Diencephalon (tissue), 1 donor: ENCODE measurements around the gene WNT9B. TPM values are rescaled to one million over a fixed set of nuclear protein-coding genes. Genes with fewer than 3 reads are reported as not detected.

ENCODE experiments used
- small RNA-seq: library from RNA; depleted of rRNA; stranded (forward); fragments of <200 nt; gene quantifications from one replicate; pipeline ENCODE3, GENCODE V24; 2014
- total RNA-seq: library from RNA; depleted of rRNA; stranded (reverse); fragments of >200 nt; gene quantifications from one replicate; pipeline ENCODE4 v1.2.3, GENCODE V29; 2014

The WNT9B gene, protein sequence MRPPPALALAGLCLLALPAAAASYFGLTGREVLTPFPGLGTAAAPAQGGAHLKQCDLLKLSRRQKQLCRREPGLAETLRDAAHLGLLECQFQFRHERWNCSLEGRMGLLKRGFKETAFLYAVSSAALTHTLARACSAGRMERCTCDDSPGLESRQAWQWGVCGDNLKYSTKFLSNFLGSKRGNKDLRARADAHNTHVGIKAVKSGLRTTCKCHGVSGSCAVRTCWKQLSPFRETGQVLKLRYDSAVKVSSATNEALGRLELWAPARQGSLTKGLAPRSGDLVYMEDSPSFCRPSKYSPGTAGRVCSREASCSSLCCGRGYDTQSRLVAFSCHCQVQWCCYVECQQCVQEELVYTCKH
- total RNA-seq = 1.2 TPM

DNA sequence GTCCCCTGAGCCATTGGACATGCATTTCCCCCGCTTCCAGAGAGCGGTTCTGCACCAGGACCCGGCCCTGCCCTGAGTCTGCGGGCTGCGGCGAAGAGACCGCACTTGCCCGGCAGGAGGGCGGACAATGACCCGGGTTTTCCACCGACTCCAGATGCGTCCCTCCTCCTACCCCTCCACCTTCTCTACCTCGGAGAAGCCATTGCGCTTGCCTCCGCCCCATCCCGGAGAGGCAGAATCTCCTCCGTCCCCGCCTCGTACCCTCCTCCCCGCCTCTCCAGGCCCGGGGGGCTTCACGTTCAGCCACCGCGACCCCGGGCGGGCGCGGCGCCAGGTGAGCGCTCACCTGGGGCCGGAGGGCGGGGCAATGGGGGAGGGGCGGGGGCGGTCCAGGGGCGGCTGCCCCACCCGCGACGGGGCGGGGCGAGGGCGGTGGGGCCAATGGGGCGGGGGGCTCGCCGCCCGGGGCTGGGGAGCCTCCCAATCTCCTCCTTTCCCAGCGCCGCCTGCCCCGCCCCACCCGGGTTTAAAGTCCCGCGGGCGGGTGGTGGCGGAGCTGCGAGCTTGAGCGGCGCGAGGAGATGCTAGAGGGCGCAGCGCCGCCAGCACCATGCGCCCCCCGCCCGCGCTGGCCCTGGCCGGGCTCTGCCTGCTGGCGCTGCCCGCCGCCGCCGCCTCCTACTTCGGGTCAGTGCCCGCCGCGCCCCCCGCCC is at the start of gene WNT9B:
Gene WNT9B, plus strand, starts transcription at position 555 of the 713 bp plus-strand sequence. Its CDS starts 56 bp downstream, at position 611.

DNA sequence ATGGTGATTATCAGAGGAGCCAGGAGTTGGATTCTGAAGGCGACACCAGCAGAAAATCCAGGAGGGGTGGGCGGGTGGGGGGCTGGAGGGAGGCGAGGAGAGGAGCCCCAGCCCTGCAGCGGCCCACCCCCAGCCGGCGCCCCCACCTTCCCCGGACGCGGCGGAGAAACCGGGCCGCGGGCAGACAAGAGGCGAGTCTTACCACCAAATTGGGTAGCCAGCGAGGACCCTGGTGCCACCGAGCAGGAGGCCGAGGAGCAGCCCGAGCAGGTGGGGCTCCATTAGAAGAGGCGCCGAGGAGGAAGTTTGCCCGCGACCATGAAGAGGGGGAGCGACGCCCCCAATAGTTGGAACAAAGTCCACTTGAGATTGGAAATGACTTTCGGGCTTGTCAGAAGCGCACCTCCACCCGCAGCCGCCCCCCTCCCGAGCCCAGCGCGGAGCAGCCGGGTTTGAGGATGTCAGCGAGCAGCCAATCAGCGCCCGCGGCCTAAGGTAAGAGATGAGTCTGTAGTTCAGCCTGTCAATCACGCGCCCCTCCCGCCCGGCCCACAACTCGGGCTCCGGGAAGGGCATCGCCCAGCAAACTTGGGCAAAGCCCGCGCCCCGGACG is 33.0 kb upstream of the WNT9B start, which contains the start of gene WNT3:
Gene WNT3, minus strand, starts transcription at position 377 of the 613 bp plus-strand sequence. Its CDS starts 95 bp downstream, at position 282.

DNA sequence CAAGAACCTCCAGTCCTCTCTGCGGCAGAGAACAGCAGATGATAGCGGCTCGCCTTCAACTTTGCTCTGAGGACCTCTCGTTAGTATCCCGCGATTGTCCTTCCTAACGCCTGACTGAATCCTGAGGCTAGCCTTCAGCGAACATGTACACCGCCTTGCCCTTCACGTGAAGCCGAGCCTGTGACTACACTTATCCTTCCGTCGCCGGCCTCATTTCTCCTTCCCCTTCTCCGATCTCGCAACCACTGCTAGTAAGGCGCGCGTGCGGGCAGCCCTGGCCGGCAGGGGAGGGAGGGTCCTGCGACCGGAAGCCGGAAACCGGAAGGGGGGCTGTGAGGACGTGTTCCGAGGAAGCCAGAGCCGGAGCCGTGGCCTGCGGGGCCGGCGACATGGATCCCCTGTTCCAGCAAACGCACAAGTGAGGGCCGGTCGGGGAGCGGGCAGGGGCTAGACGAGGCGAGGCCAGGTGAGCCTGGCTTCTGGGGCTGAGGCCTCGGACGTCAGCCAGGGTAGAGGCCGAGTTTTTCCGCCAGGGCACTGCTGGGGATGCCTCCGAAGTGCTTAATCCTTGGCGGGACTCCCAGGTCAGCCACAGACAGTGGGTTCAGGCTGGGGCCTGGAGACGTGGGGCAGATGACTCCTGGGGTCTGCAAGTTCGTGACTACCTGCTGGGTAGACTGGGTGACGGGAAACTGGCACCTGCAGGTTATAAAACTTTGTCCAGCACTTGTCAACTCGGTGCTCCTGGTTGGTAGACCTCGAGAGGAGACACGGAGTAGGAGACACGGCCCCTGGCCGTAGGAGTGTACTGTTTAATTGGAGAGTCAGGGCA is 71.6 kb downstream of the WNT9B start, which contains the start of gene GOSR2:
Gene GOSR2, plus strand, starts transcription at position 357 of the 832 bp plus-strand sequence. Its CDS starts 33 bp downstream, at position 390.

Small RNA genes within 50 kb of the gene (small RNA-seq; reads per million reads assigned to genes)
- gene RNU6ATAC3P = not detected

Other genes with a start within 250 kb of the WNT9B start
- 10.4 TPM for gene WNT3, start 32.9 kb upstream of the WNT9B start, total RNA-seq
- gene GOSR2, start 71.6 kb downstream of the WNT9B start, total RNA-seq = 48.7 TPM
- gene RPRML, start 127.7 kb downstream of the WNT9B start, total RNA-seq = 1.6 TPM